GM06990 (cell line): Measurements from ENCODE around the gene TEX10.

ENCODE experiments used
- DNase-seq: peaks from one replicate; pipeline ENCODE4 v3.0.0-alpha.2; 2011; ENCODE audit not compliant: insufficient read length; ENCODE audit errors: extremely low read depth
- H3K27me3 ChIP-seq: replicated peaks from 2 replicates; pipeline ENCODE4 v1.6.0; 2011; ENCODE audit warnings: low read length; ENCODE audit not compliant: control insufficient read depth, insufficient read depth
- H3K36me3 ChIP-seq: 2 replicates; pipeline ENCODE4 v1.5.1; 2011; ENCODE audit warnings: low read length; ENCODE audit not compliant: control insufficient read depth, insufficient read depth
- H3K4me3 ChIP-seq: replicated peaks from 2 replicates; pipeline ENCODE4 v1.5.1; 2011; ENCODE audit warnings: low read depth, mild to moderate bottlenecking, control low read depth, low read length
- TF ChIP-seq, protein P1 (sequence below): IDR thresholded peaks from 2 replicates; pipeline ENCODE4 v1.5.1; 2011; ENCODE audit warnings: low read length, control low read depth, mild to moderate bottlenecking, inconsistent platforms; ENCODE audit not compliant: insufficient read depth, poor library complexity, severe bottlenecking

Gene TEX10

DNA sequence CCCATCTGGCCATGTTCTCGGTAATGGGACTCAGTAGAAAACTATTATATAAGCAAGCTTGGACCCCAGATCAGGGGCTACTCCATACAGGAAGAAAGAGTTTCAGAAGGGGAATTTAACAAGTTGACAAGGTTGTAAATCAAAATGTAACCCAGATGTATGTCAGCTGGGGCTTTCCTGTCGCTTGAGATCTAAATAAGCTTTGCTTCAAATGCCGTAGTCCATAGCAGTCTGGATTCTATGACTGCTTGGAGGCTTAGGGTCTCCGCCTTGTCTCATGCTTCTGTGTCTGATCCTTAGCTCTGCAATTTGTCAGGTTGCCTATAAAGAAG is 70.4 kb downstream of the TEX10 start:
- TF ChIP-seq, protein P1, sequence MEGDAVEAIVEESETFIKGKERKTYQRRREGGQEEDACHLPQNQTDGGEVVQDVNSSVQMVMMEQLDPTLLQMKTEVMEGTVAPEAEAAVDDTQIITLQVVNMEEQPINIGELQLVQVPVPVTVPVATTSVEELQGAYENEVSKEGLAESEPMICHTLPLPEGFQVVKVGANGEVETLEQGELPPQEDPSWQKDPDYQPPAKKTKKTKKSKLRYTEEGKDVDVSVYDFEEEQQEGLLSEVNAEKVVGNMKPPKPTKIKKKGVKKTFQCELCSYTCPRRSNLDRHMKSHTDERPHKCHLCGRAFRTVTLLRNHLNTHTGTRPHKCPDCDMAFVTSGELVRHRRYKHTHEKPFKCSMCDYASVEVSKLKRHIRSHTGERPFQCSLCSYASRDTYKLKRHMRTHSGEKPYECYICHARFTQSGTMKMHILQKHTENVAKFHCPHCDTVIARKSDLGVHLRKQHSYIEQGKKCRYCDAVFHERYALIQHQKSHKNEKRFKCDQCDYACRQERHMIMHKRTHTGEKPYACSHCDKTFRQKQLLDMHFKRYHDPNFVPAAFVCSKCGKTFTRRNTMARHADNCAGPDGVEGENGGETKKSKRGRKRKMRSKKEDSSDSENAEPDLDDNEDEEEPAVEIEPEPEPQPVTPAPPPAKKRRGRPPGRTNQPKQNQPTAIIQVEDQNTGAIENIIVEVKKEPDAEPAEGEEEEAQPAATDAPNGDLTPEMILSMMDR, result no peak
- H3K4me3 ChIP-seq, result no peak overlapping the region
- no peaks in the 10 kb centered on the region; the same call in none of the 2 replicates for H3K36me3 ChIP-seq
- DNase-seq, result no peak
- no peaks in the 10 kb centered on the region for H3K27me3 ChIP-seq

DNA sequence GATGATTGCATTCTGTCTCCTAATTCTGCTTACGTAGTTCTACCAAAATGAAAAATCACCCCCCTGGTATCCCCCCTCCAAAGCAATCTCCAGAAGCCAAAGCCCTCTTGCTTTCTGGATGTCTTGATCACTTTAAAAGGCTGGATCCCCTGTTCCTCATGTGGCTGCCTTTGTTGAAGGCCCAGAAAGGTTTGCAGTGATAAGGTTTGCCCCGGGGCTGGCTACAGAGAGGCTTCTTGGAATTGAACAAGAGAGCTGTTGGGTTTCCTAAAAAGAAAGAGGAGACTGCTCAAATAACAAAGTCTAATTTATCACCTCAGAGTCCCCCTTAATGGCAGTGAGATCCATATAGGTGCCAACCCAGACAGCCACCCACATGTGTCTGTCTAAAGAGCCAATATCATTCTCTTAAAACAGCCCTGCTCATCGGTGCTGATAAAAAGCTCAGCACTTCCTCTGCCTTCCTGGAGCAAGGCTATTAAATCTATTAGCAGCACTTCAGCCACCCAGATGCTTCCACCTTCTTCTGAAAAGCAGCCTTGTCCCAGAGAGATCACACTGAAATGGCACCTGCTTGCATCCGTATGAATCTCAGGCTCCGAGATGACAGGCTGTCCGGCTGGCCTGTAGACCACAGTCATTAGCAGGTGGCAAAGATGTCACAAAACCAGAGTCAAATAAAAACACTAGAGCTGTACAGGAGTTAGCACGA is 70.9 kb downstream of the TEX10 start:
- Histone ChIP-seq H3K4me3 (no peak overlapping the region), H3K27me3 (no peaks in the 10 kb centered on the region), H3K36me3 (no peaks in the 10 kb centered on the region; the same call in none of the 2 replicates)
- TF ChIP-seq, protein P1, result no peak
- no peak for DNase-seq

DNA sequence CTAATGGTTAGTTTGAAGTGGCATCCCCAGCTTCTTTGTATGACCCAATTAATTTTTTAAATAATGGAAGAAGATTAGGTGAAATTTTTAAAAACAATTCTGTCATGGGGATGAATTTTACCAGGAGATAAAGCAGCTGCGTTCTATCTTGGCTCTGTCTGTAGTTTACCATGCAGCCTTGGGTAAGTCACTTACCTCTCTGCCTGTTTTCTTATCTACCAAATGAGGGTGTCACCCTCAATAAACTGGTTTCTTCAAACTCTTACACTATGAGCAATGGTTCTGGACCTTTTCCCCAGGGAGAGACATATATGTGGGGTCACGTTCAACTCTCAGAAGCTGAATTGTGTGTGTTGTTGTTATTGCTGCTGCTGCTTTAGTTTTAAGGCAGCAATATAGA is 71.7 kb downstream of the TEX10 start:
- TF ChIP-seq, protein P1, result no peak
- DNase-seq, result no peak
- Histone ChIP-seq H3K4me3 (no peak overlapping the region), H3K36me3 (no peaks in the 10 kb centered on the region; the same call in none of the 2 replicates), H3K27me3 (no peaks in the 10 kb centered on the region)

DNA sequence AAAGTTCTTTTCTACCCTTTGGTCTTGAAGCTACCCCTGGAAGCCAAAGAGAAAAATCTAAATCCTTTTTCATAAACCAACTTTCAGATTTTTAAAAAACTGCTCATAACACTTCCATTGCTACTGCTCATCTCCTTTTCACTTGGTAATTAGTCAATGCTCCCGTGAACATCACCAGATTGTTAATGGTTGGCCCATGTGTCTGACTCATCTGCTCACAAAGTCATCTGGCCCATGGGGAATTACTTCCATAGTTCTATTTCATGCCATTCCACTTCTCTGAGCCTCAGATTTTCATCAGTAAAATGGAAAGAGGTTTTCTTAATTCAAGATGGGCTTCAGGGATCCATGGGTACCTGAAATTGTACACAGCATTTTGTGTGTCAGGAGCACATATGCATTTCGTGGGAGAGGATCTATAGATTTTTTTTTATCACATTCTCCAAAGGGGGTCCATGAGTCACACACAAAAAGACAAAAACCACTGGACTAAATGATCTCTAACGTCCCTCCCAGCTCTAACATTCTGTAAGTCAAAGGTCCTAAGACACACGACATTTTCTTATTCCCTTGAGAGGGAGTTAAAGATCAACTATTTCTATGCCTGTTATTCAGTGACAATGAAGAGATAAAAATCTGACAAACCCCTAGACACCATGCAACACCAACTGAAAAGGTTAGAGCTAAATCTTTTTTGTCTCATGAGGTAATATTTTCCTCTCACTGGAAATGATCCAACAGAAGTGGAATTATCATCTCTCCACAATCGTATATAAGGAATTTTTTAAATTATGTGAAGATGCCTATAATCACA is 75.4 kb downstream of the TEX10 start:
- TF ChIP-seq, protein P1, result no peak
- Histone ChIP-seq H3K27me3 (no peaks in the 10 kb centered on the region), H3K36me3 (peaks cover 6% of the 10 kb centered on the region), H3K4me3 (no peak overlapping the region)
- no peak for DNase-seq

DNA sequence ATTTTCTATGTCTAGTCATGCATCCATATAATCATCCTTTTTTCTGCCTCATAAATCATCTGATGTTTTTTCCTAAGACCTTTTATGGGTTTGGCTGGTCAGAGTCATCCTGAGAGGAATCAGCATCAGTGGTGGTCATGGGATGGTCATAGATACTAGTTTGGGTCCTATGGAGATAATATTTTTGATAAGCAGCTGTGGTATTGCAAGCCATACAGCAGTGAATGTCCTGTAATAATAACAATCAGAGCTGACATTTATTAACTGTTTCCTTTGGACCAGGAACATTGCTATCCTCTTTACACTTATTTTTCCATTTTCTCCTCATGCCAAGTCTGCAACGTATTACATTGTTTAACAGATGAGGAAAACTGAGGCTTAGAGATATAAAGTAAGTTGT is 83.1 kb downstream of the TEX10 start:
- peaks cover 8% of the 10 kb centered on the region for H3K36me3 ChIP-seq
- no peak overlapping the region for H3K4me3 ChIP-seq
- DNase-seq, result no peak

More for the DNA sequence above, 83.1 kb downstream of the TEX10 start:
- TF ChIP-seq, protein P1, result no peak
- H3K27me3 ChIP-seq, result no peaks in the 10 kb centered on the region
